Liver (tissue), 9 donors: ENCODE measurements around the gene GRK5. TPM values are rescaled to one million over a fixed set of nuclear protein-coding genes. Genes with fewer than 3 reads are reported as not detected.

Experiments
- DNase-seq: peaks from one replicate; pipeline ENCODE4 v3.0.0-alpha.2; 2017; ENCODE audit warnings: low spot score
- H3K27ac ChIP-seq, 2 donors: one replicate each; pipeline ENCODE4 v1.7.0; 2013; ENCODE audit warnings: inconsistent platforms in 2 of 2, low read length in 2 of 2, control low read depth in 1 of 2, low read depth in 1 of 2, mild to moderate bottlenecking in 1 of 2
- H3K27me3 ChIP-seq, 4 donors: one replicate each; pipeline versions ENCODE4 v1.6.1 to v1.7.0; 2013; ENCODE audit warnings: low read length in 3 of 4, inconsistent platforms in 1 of 4, mild to moderate bottlenecking in 1 of 4, moderate library complexity in 1 of 4; ENCODE audit not compliant: control insufficient read depth in 4 of 4, insufficient read depth in 4 of 4
- H3K36me3 ChIP-seq, 4 donors: one replicate each; pipeline versions ENCODE4 v1.6.1 to v1.7.0; 2013; ENCODE audit warnings: low read length in 3 of 4, mild to moderate bottlenecking in 3 of 4, low read depth in 1 of 4, moderate library complexity in 1 of 4; ENCODE audit not compliant: control insufficient read depth in 4 of 4, insufficient read depth in 3 of 4
- H3K4me1 ChIP-seq, 4 donors: one replicate each; pipeline versions ENCODE4 v1.6.1 to v1.7.0; 2013; ENCODE audit warnings: low read length in 3 of 4, mild to moderate bottlenecking in 3 of 4, moderate library complexity in 1 of 4; ENCODE audit not compliant: control insufficient read depth in 4 of 4, insufficient read depth in 4 of 4
- H3K4me3 ChIP-seq, 3 donors: one replicate each; pipeline versions ENCODE4 v1.6.1 to v1.7.0; 2013; ENCODE audit warnings: low read length in 3 of 3, control low read depth in 1 of 3, low read depth in 1 of 3, mild to moderate bottlenecking in 1 of 3
- H3K9ac ChIP-seq, 2 donors: one replicate each; pipeline ENCODE4 v1.7.0; 2013; ENCODE audit warnings: low read length in 2 of 2, mild to moderate bottlenecking in 2 of 2, moderate library complexity in 2 of 2, control low read depth in 1 of 2, low read depth in 1 of 2
- H3K9me3 ChIP-seq, 4 donors: one replicate each; pipeline versions ENCODE4 v1.6.1 to v1.7.0; 2013; ENCODE audit warnings: low read length in 3 of 4; ENCODE audit not compliant: control insufficient read depth in 4 of 4
- ATF3 ChIP-seq: IDR thresholded peaks from 2 replicates; pipeline ENCODE4 v1.6.1; 2016; ENCODE audit warnings: antibody characterized with exemption
- EGR1 ChIP-seq, 2 donors: IDR thresholded peaks; 2 replicates each; pipeline ENCODE4 v1.6.1; 2016 to 2018; ENCODE audit warnings: antibody characterized with exemption in 2 of 2, low read depth in 2 of 2
- FOXA1 ChIP-seq: IDR thresholded peaks from 2 replicates; pipeline ENCODE4 v1.6.1; 2016; ENCODE audit warnings: antibody characterized with exemption
- FOXA2 ChIP-seq: IDR thresholded peaks from 2 replicates; pipeline ENCODE4 v1.6.1; 2016; ENCODE audit warnings: antibody characterized with exemption
- GABPA ChIP-seq, 2 donors: IDR thresholded peaks in 1 of 2; conservative IDR thresholded peaks in 1 of 2; 2 replicates each; pipeline ENCODE4 v1.6.1; 2016; ENCODE audit warnings: antibody characterized with exemption in 2 of 2, mild to moderate bottlenecking in 1 of 2, moderate library complexity in 1 of 2
- HNF4A ChIP-seq, 2 donors: conservative IDR thresholded peaks; 2 replicates each; pipeline ENCODE4 v1.6.1; 2016; ENCODE audit warnings: antibody characterized with exemption in 2 of 2, mild to moderate bottlenecking in 2 of 2
- HNF4G ChIP-seq: IDR thresholded peaks from 2 replicates; pipeline ENCODE4 v1.6.1; 2016; ENCODE audit warnings: antibody characterized with exemption
- JUND ChIP-seq, 2 donors: IDR thresholded peaks; 2 replicates each; pipeline ENCODE4 v1.6.1; 2016; ENCODE audit warnings: antibody characterized with exemption in 2 of 2
- MAX ChIP-seq: IDR thresholded peaks from 2 replicates; pipeline ENCODE4 v1.6.1; 2016; ENCODE audit warnings: antibody characterized with exemption
- NR2F2 ChIP-seq: IDR thresholded peaks from 2 replicates; pipeline ENCODE4 v1.6.1; 2016; ENCODE audit warnings: antibody characterized with exemption
- RAD21 ChIP-seq, 2 donors: IDR thresholded peaks; 2 replicates each; pipeline ENCODE4 v1.6.1; 2016; ENCODE audit warnings: antibody characterized with exemption in 2 of 2, mild to moderate bottlenecking in 2 of 2
- REST ChIP-seq: IDR thresholded peaks from 2 replicates; pipeline ENCODE4 v1.6.1; 2016; ENCODE audit warnings: antibody characterized with exemption, mild to moderate bottlenecking
- RXRA ChIP-seq, 2 donors: IDR thresholded peaks; 2 replicates each; pipeline ENCODE4 v1.6.1; 2017 to 2018; ENCODE audit warnings: antibody characterized with exemption in 2 of 2, mild to moderate bottlenecking in 1 of 2
- SP1 ChIP-seq: IDR thresholded peaks from 2 replicates; pipeline ENCODE4 v1.6.1; 2018; ENCODE audit warnings: antibody characterized with exemption, mild to moderate bottlenecking
- TAF1 ChIP-seq: conservative IDR thresholded peaks from 2 replicates; pipeline ENCODE4 v1.6.1; 2016; ENCODE audit warnings: antibody characterized with exemption, mild to moderate bottlenecking
- YY1 ChIP-seq: IDR thresholded peaks from 2 replicates; pipeline ENCODE4 v1.6.1; 2016; ENCODE audit warnings: antibody characterized with exemption, mild to moderate bottlenecking
- WGBS: extraction: QIAGEN DNeasy Blood & Tissue Kit; methylation state at CpG from one replicate; pipeline ENCODE4 v1.1.7; 2013; 5-methylcytosine and 5-hydroxymethylcytosine counted together
- polyA plus RNA-seq, 2 donors: library from polyadenylated mRNA; stranded (reverse) in 1 of 2; unstranded in 1 of 2; fragments of 200-250 nt in 1 of 2; fragments of >200 nt in 1 of 2; fragmentation: Nextera tagmentation in 1 of 2; extraction: Ambion mirVana in 1 of 2; gene quantifications; one replicate each; pipeline versions ENCODE4 v1.2.1 to v1.2.3, GENCODE V29; 2013 to 2015
- total RNA-seq, 2 donors: library from RNA; depleted of rRNA; stranded (reverse); fragments of >200 nt; gene quantifications; one replicate each; pipeline ENCODE4 v1.2.3, GENCODE V29; 2014
- TF ChIP-seq, protein P1 (sequence below): fragments of 150-350 bp; IDR thresholded peaks from 2 replicates; pipeline ENCODE4 v1.5.1; 2017; ENCODE audit warnings: improper control_type of control experiment, low read depth, low read length; ENCODE audit not compliant: missing input control
- TF ChIP-seq, protein P2 (sequence below): IDR thresholded peaks from 2 replicates; pipeline ENCODE4 v1.6.1; 2016; ENCODE audit warnings: antibody characterized with exemption
- donor health status: healthy.
- donor health status: healthy.
- donor health status: healthy.
- donor health status: healthy.
- donor health status: healthy.

The GRK5 gene
- total and polyA plus RNA-seq, 4 donors, result 2.1 to 6.6 (median 5.1) TPM

DNA sequence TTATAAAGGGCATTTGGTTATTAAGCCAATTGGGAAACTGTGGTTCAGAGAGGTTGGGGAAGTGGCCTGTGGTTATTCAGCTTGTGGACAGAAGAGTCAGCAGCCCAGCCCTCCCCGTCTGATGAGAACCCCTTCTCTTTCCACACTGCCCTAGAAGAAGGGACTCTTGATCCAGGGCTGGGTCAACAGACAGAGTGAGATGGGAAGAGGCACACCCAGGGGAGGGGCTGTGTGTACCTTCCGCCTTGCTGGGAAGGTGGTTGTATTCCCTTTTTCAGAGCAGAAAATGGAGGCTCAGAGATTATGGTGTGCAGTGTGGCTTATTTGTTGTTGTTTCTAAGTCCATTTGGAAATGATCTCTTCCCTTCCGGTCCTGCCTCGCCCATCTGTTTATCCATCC, 103.4 kb downstream of the GRK5 start:
- no peak overlapping the region for H3K27ac ChIP-seq
- no peak overlapping the region for H3K9ac ChIP-seq
- H3K9me3 ChIP-seq, result no peaks in the 10 kb centered on the region
- no peaks in the 10 kb centered on the region for H3K27me3 ChIP-seq
- H3K4me3 ChIP-seq, result no peak overlapping the region
- 85% methylated on average over 4 of the region's 4 CpGs for WGBS
- no peaks in the 10 kb centered on the region for H3K4me1 ChIP-seq
- TF ChIP-seq REST (no peak), FOXA2 (no peak), MAX (no peak), EGR1 (IDR thresholded peaks at IDR 0.05; ENCODE audit: low read depth in 2 of 2) (no peak), HNF4A (conservative IDR thresholded peaks at IDR 0.05) (no peak), FOXA1 (no peak), NR2F2 (no peak), RXRA (IDR thresholded peaks at IDR 0.05) (no peak), JUND (IDR thresholded peaks at IDR 0.05) (no peak), HNF4G (no peak), YY1 (no peak), SP1 (no peak), GABPA (IDR thresholded peaks at IDR 0.05 in 1 of 2, conservative IDR thresholded peaks at IDR 0.05 in 1 of 2) (no peak), RAD21 (IDR thresholded peaks at IDR 0.05) (no peak)
- TF ChIP-seq, protein P1, sequence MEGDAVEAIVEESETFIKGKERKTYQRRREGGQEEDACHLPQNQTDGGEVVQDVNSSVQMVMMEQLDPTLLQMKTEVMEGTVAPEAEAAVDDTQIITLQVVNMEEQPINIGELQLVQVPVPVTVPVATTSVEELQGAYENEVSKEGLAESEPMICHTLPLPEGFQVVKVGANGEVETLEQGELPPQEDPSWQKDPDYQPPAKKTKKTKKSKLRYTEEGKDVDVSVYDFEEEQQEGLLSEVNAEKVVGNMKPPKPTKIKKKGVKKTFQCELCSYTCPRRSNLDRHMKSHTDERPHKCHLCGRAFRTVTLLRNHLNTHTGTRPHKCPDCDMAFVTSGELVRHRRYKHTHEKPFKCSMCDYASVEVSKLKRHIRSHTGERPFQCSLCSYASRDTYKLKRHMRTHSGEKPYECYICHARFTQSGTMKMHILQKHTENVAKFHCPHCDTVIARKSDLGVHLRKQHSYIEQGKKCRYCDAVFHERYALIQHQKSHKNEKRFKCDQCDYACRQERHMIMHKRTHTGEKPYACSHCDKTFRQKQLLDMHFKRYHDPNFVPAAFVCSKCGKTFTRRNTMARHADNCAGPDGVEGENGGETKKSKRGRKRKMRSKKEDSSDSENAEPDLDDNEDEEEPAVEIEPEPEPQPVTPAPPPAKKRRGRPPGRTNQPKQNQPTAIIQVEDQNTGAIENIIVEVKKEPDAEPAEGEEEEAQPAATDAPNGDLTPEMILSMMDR, result no peak
- TF ChIP-seq, protein P2, sequence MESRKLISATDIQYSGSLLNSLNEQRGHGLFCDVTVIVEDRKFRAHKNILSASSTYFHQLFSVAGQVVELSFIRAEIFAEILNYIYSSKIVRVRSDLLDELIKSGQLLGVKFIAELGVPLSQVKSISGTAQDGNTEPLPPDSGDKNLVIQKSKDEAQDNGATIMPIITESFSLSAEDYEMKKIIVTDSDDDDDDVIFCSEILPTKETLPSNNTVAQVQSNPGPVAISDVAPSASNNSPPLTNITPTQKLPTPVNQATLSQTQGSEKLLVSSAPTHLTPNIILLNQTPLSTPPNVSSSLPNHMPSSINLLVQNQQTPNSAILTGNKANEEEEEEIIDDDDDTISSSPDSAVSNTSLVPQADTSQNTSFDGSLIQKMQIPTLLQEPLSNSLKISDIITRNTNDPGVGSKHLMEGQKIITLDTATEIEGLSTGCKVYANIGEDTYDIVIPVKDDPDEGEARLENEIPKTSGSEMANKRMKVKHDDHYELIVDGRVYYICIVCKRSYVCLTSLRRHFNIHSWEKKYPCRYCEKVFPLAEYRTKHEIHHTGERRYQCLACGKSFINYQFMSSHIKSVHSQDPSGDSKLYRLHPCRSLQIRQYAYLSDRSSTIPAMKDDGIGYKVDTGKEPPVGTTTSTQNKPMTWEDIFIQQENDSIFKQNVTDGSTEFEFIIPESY, result no peak
- H3K36me3 ChIP-seq, result no peaks in the 10 kb centered on the region
- no peak for DNase-seq

GRCh38 chr10:119312241-119312640, 104.9 kb downstream of the GRK5 start:
- H3K27ac ChIP-seq, result no peak overlapping the region
- DNase-seq, result no peak
- H3K4me3 ChIP-seq, result no peak overlapping the region
- peaks cover 5 to 11% (median 7%) of the 10 kb centered on the region in 4 donors for H3K4me1 ChIP-seq
- no peaks in the 10 kb centered on the region for H3K27me3 ChIP-seq
- WGBS, result 91% methylated on average over 5 of the region's 5 CpGs
- no peaks in the 10 kb centered on the region for H3K9me3 ChIP-seq
- TF ChIP-seq YY1, result no peak
- TF ChIP-seq ATF3, result no peak
- TF ChIP-seq JUND (IDR thresholded peaks at IDR 0.05), result no peak
- TF ChIP-seq, protein P2, result no peak
- no peak for TF ChIP-seq MAX
- no peak for TF ChIP-seq GABPA (IDR thresholded peaks at IDR 0.05 in 1 of 2, conservative IDR thresholded peaks at IDR 0.05 in 1 of 2)
- no peak for TF ChIP-seq FOXA2
- TF ChIP-seq, protein P1, result no peak
- TF ChIP-seq NR2F2, result no peak
- TF ChIP-seq RXRA (IDR thresholded peaks at IDR 0.05), result no peak
- no peak for TF ChIP-seq TAF1
- no peaks in the 10 kb centered on the region for H3K36me3 ChIP-seq
- no peak overlapping the region for H3K9ac ChIP-seq
